GM12878 (cell line): Measurements from ENCODE around the gene RPS6KA5. TPM values are rescaled to one million over a fixed set of nuclear protein-coding genes. Genes with fewer than 3 reads are reported as not detected.

Source experiments
- ATAC-seq: fragments of 200-7000 bp; cut with Tn5 transposase; 3 replicates; pipeline ENCODE4 v1.9.1; 2020; ENCODE audit warnings: mild to moderate bottlenecking, moderate library complexity
- BruUV-seq: library from RNA; stranded (reverse); fragments of 400-500 nt; replicated peaks from 2 replicates; lab custom pipeline; 2021; lab: Mats Ljungman, UMichigan
- CTCF ChIA-PET: fragments of 300-600 bp; sonication (Branson Sonifier 250); formaldehyde crosslinking; extraction: SDS; loops from one replicate; lab custom pipeline; 2021; ENCODE audit warnings: inconsistent platforms; lab: Yijun Ruan, JAX
- POLR2A ChIA-PET: fragments of 350-600 bp; formaldehyde crosslinking; extraction: SDS; loops from one replicate; lab custom pipeline; 2021; ENCODE audit warnings: inconsistent platforms; lab: Charles Lee
- RAD21 ChIA-PET: fragments of 300-600 bp; sonication (Branson Sonifier 250); formaldehyde crosslinking; loops from one replicate; lab custom pipeline; 2023; ENCODE audit warnings: antibody characterized with exemption; ENCODE audit not compliant: unreplicated experiment; lab: Charles Lee
- SMC1A ChIA-PET: fragments of 300-600 bp; sonication (Branson Sonifier 250); formaldehyde crosslinking; loops from one replicate; lab custom pipeline; 2023; ENCODE audit not compliant: unreplicated experiment, uncharacterized antibody; lab: Charles Lee
- DNase-seq: peaks from one replicate; pipeline ENCODE4 v3.0.0-alpha.2; 2011; ENCODE audit warnings: low read depth, low spot score
- FAIRE-seq: peaks from 3 replicates; lab custom pipeline; 2011; peaks lifted over from hg19 to GRCh38; lab: Jason Lieb, UNC
- H2AFZ ChIP-seq: 2 replicates; pipeline ENCODE4 v1.6.0; 2011; ENCODE audit warnings: low read depth, low read length, control low read depth; ENCODE audit not compliant: control insufficient read depth
- H3K27ac ChIP-seq: 2 replicates; pipeline ENCODE4 v1.5.1; 2011; ENCODE audit warnings: control low read depth; ENCODE audit not compliant: control insufficient read depth, insufficient read depth
- H3K27me3 ChIP-seq, 2 experiments: replicated peaks in 1 of 2; 2 replicates each; pipeline versions ENCODE4 v1.6.0 to v1.6.1; 2011; ENCODE audit warnings: low read length in 1 of 2; ENCODE audit not compliant: control insufficient read depth in 2 of 2, insufficient read depth in 2 of 2
- H3K36me3 ChIP-seq, 2 experiments: 2 replicates each; pipeline ENCODE4 v1.5.1; 2011; ENCODE audit warnings: low read length in 1 of 2; ENCODE audit not compliant: control insufficient read depth in 2 of 2, insufficient read depth in 2 of 2
- H3K4me1 ChIP-seq: 2 replicates; pipeline ENCODE4 v1.6.1; 2011; ENCODE audit warnings: mild to moderate bottlenecking, low read length, moderate library complexity, mixed read lengths; ENCODE audit not compliant: control insufficient read depth, insufficient read depth
- H3K4me2 ChIP-seq: 2 replicates; pipeline ENCODE4 v1.6.0; 2011; ENCODE audit warnings: control low read depth; ENCODE audit not compliant: control insufficient read depth, insufficient read depth
- H3K4me3 ChIP-seq: fragments of 200-600 bp; sonication (generic); 2 replicates; pipeline ENCODE4 v1.5.1; 2016
- H3K79me2 ChIP-seq: 2 replicates; pipeline ENCODE4 v1.6.0; 2011; ENCODE audit warnings: low read length; ENCODE audit not compliant: control insufficient read depth, insufficient read depth
- H3K9ac ChIP-seq: 2 replicates; pipeline ENCODE4 v1.8.0; 2011; ENCODE audit warnings: low read length, control low read depth, mixed read lengths; ENCODE audit not compliant: control insufficient read depth, insufficient read depth
- H3K9me3 ChIP-seq: replicated peaks from 3 replicates; pipeline ENCODE4 v1.5.1; 2011; ENCODE audit warnings: mild to moderate bottlenecking, low read length; ENCODE audit not compliant: control insufficient read depth, insufficient read depth
- H4K20me1 ChIP-seq: 2 replicates; pipeline ENCODE4 v1.6.0; 2011; ENCODE audit not compliant: control insufficient read depth, insufficient read depth
- CEBPB ChIP-seq, 2 experiments: fragments of 150-350 bp in 1 of 2; IDR thresholded peaks; 2 replicates each; pipeline ENCODE4 v1.6.1; 2012 to 2014; ENCODE audit warnings: low read depth in 2 of 2, low read length in 2 of 2, borderline replicate concordance in 1 of 2, inconsistent platforms in 1 of 2
- E4F1 ChIP-seq: fragments of 450-650 bp; IDR thresholded peaks from 2 replicates; pipeline ENCODE4 v1.6.1; 2018; ENCODE audit warnings: borderline replicate concordance, mild to moderate bottlenecking; ENCODE audit not compliant: partially characterized antibody
- EP300 ChIP-seq, 2 experiments: fragments of 150-350 bp in 1 of 2; IDR thresholded peaks; 2 replicates each; pipeline ENCODE4 v1.6.1; 2011 to 2012; ENCODE audit warnings: low read depth in 2 of 2, low read length in 2 of 2, borderline replicate concordance in 1 of 2, improper control_type of control experiment in 1 of 2, inconsistent platforms in 1 of 2; ENCODE audit not compliant: control insufficient read depth in 1 of 2
- EZH2 ChIP-seq: IDR thresholded peaks from 2 replicates; pipeline ENCODE4 v1.6.1; 2012; ENCODE audit warnings: low read depth, mild to moderate bottlenecking, control low read depth, inconsistent platforms, low read length, borderline replicate concordance; ENCODE audit not compliant: control insufficient read depth
- FOXK2 ChIP-seq: fragments of 450-650 bp; IDR thresholded peaks from 2 replicates; pipeline ENCODE4 v1.6.1; 2017; ENCODE audit warnings: mild to moderate bottlenecking, moderate library complexity
- JUNB ChIP-seq: IDR thresholded peaks from 2 replicates; pipeline ENCODE4 v1.6.1; 2016; ENCODE audit warnings: antibody characterized with exemption, mild to moderate bottlenecking
- KAT2A ChIP-seq: conservative IDR thresholded peaks from 2 replicates; pipeline ENCODE4 v1.6.1; 2011; ENCODE audit warnings: low read depth, low read length; ENCODE audit not compliant: control insufficient read depth
- KDM1A ChIP-seq: fragments of 200-600 bp; sonication (generic); IDR thresholded peaks from 2 replicates; pipeline ENCODE4 v1.6.1; 2016; ENCODE audit warnings: borderline replicate concordance
- MTA2 ChIP-seq: fragments of 450-650 bp; IDR thresholded peaks from 2 replicates; pipeline ENCODE4 v1.6.1; 2016; ENCODE audit warnings: low read depth, mild to moderate bottlenecking, moderate library complexity
- NFXL1 ChIP-seq: fragments of 450-650 bp; IDR thresholded peaks from 2 replicates; pipeline ENCODE4 v1.6.1; 2017; ENCODE audit warnings: antibody characterized with exemption, mild to moderate bottlenecking, borderline replicate concordance
- NR2C1 ChIP-seq: fragments of 450-650 bp; IDR thresholded peaks from 2 replicates; pipeline ENCODE4 v1.6.1; 2017; ENCODE audit warnings: antibody characterized with exemption, mild to moderate bottlenecking, moderate library complexity
- PAX8 ChIP-seq: fragments of 450-650 bp; IDR thresholded peaks from 2 replicates; pipeline ENCODE4 v1.6.1; 2017; ENCODE audit warnings: mild to moderate bottlenecking, moderate library complexity
- PBX3 ChIP-seq: IDR thresholded peaks from 2 replicates; pipeline ENCODE4 v1.6.1; 2011; ENCODE audit warnings: mild to moderate bottlenecking, low read depth, low read length, moderate library complexity; ENCODE audit not compliant: insufficient replicate concordance
- PML ChIP-seq: IDR thresholded peaks from 2 replicates; pipeline ENCODE4 v1.6.1; 2012; ENCODE audit warnings: low read length, inconsistent platforms
- SUZ12 ChIP-seq: fragments of 200-600 bp; sonication (generic); IDR thresholded peaks from one replicate; pipeline ENCODE4 v1.6.1; 2018; ENCODE audit warnings: antibody characterized with exemption, mild to moderate bottlenecking; ENCODE audit not compliant: unreplicated experiment
- TARDBP ChIP-seq: IDR thresholded peaks from 2 replicates; pipeline ENCODE4 v1.6.1; 2016; ENCODE audit warnings: borderline replicate concordance
- TBL1XR1 ChIP-seq: IDR thresholded peaks from 2 replicates; pipeline ENCODE4 v1.6.1; 2012; ENCODE audit warnings: low read depth, low read length, improper control_type of control experiment
- TCF3 ChIP-seq: IDR thresholded peaks from 2 replicates; pipeline ENCODE4 v1.6.1; 2012; ENCODE audit warnings: low read depth, mild to moderate bottlenecking, low read length, borderline replicate concordance; ENCODE audit not compliant: insufficient read depth
- ZBED1 ChIP-seq: IDR thresholded peaks from 2 replicates; pipeline ENCODE4 v1.6.1; 2016; ENCODE audit warnings: borderline replicate concordance
- WGBS: methylation state at CpG from one replicate; pipeline ENCODE4 v1.1.6; 2016; ENCODE audit warnings: low lambda C conversion rate; ENCODE audit not compliant: insufficient replicate concordance, insufficient coverage; ENCODE audit errors: missing lambda C conversion rate; 5-methylcytosine and 5-hydroxymethylcytosine counted together
- in situ Hi-C: fragments of 300-500 bp; cut with MboI; formaldehyde crosslinking; loops from 9 replicates; pipeline ENCODE4 v1.14.3; 2018; ENCODE audit warnings: mixed read lengths
- intact Hi-C: fragments of 100-400 bp; cut with micrococcal nuclease; formaldehyde crosslinking; loops from one replicate; pipeline ENCODE4 v1.14.2; 2022; ENCODE audit not compliant: unreplicated experiment
- polyA plus RNA-seq, 11 experiments: library from polyadenylated mRNA; depleted of rRNA in 4 of 11; unstranded in 6 of 11; stranded (reverse) in 5 of 11; fragments of >200 nt; fragmentation: Nextera tagmentation in 4 of 11; fragmentation: Illumina TruSeq in 1 of 11; extraction: Ambion mirVana in 4 of 11; extraction: Trizol in 1 of 11; gene quantifications; 1 replicate in 1 of 11; 2 replicates in 10 of 11; pipeline versions ENCODE4 v1.2.1 to v1.2.3, GENCODE V29; 2011 to 2016; ENCODE audit warnings: inconsistent platforms in 2 of 11, missing spikeins in 2 of 11, low read depth in 1 of 11
- total RNA-seq, 4 experiments: library from RNA; depleted of rRNA in 3 of 4; stranded (reverse); fragments of >200 nt in 3 of 4; fragmentation: Illumina TruSeq in 1 of 4; extraction: Trizol in 1 of 4; gene quantifications; 2 replicates each; pipeline versions ENCODE4 v1.2.1 to v1.2.3, GENCODE V29; 2013 to 2021

RPS6KA5 gene
- total and polyA plus RNA-seq, 10 of the 15 experiments (the other 5 are each of a cell fraction or from before 2014, with no cell fraction given) = 1.4 to 7.0 (median 3.7) TPM

- FAIRE-seq (no peak), ATAC-seq (no peak), DNase-seq (no peak)
- in situ Hi-C loops (no loop called here), intact Hi-C loops (no loop called here)
- ChIA-PET POLR2A (no interaction called here), CTCF (interaction anchor here (0.5 kb wide), 1 partner anchor 205 kb away, joined by 3 read pairs; no protein-coding TSS in a partner anchor), RAD21 (no interaction called here), SMC1A (no interaction called here)
- no peak overlapping the region for H2AFZ ChIP-seq
- TF ChIP-seq TCF3 (no peak), PBX3 (no peak), MTA2 (no peak), NR2C1 (no peak), E4F1 (no peak), KDM1A (no peak), EP300 (IDR thresholded peaks at IDR 0.05; ENCODE audit: borderline replicate concordance in 1 of 2, control insufficient read depth in 1 of 2, low read depth in 2 of 2, low read length in 2 of 2) (no peak), TARDBP (no peak), KAT2A (no peak), SUZ12 (no peak), NFXL1 (no peak), PML (no peak), PAX8 (no peak), ZBED1 (no peak), FOXK2 (no peak), EZH2 (no peak), CEBPB (IDR thresholded peaks at IDR 0.05; ENCODE audit: borderline replicate concordance in 1 of 2, low read depth in 2 of 2, low read length in 2 of 2) (no peak), JUNB (no peak), TBL1XR1 (no peak)
- H3K79me2 ChIP-seq = no peaks in the 10 kb centered on the region
- H3K36me3 ChIP-seq = no peaks in the 10 kb centered on the region; a peak in 1 of 4 replicates
- H3K4me1 ChIP-seq = no peaks in the 10 kb centered on the region
- BruUV-seq = no TSS peak
- H3K27ac ChIP-seq = no peak overlapping the region
- H3K9ac ChIP-seq = no peak overlapping the region
- H3K9me3 ChIP-seq = peaks cover 8% of the 10 kb centered on the region; the same call in 1 of the 3 replicates
- H4K20me1 ChIP-seq = no peaks in the 10 kb centered on the region
- 100% methylated on average over 3 of the region's 3 CpGs for WGBS
- no peak overlapping the region for H3K4me3 ChIP-seq
- no peak overlapping the region for H3K4me2 ChIP-seq
- H3K27me3 ChIP-seq = no peaks in the 10 kb centered on the region
These were observed 123.5 kb downstream of the RPS6KA5 start for GRCh38 chr14:90936757-90937440.
